IPS DF 4.7 (cell line): ENCODE results near the gene MCM8.

Experiments used
- DNase-seq: peaks from one replicate; pipeline ENCODE4 v3.0.0-alpha.2; 2013; ENCODE audit warnings: low spot score; ENCODE audit errors: extremely low read depth

Gene MCM8

DNA sequence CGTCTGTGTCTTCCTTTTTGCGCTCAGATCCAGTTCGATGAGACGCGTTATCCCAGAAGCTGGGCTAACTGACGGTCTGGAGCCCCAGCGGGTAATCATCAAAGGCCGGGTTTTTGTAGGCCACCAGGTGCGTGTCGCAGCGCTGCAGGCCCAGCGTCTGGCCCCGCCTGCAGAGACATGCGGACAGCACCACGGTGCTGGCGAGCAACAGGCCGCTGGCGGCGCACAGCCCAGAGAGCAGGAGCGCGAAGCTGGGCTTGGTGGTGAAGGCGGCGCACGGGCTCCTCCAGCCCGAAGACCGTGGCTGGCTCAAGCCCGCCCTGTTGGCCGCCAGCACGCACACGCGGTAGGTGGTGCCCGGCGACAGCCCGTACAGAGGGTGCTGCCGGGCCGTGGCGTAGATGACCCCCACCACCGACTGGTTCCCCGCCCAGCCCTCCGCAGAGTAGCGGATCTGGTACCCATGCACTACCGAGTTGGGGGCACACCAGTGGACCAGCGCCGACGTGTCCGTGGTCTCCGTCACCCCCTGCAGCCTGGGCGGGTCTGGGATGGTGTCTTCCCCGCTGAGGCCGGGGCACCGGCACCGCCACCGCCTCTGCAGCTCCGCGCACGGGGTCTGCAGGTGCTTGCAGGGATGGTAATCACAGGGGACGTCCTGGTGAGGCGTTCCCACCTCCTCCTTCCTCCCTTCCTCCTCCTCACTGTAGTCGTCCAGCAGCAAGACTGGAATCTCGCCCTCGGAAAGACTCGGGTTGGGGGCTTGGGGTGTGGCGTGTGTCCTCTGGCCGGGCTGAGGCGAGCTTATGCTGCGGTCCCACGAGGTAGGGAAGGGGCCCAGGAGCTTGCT is 90.7 kb downstream of the MCM8 start:
- no peak for DNase-seq

DNA sequence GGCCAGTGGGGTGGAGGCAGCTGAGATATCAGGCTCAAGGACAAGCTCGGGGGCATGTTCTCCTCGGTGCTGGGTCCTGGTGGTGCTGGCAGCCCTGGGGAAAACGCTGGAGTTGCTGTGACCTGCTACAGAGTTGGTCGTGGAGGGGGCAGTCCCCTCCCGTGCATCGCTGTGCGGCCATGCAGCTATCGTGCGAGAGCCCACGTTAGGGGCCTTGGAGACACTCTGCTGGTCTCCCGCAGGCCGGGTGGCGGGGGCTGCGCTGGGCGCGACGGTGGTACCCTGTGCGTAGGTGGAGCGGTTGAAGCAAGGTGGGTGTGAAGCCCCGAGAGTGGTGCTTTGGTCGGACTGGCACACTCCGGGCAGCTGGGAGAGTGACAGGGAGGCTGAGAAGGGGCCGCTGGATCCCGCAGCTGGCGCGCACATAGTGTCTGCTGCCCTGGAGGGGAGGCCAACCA is 91.4 kb downstream of the MCM8 start:
- no peak for DNase-seq

DNA sequence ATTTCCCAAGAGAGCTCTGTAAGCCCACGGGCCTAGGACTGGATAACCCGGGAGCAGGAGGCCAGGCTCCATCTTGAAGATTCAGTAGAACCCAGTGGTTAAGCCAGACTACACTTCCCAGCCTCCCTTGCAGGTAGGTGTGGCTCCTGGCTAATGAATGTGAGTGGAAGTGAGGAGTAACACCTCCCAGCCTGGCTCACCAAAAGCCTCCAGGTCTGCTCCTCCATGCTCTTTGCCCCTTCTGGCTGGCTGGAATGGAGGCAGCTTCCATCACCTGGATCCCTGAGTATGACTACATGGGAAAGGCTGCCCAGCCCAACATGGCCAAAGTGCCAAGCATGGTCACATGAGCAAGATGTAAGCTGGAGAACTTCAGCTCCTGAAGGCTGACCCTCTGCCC is 93.7 kb downstream of the MCM8 start:
- no peak for DNase-seq

DNA sequence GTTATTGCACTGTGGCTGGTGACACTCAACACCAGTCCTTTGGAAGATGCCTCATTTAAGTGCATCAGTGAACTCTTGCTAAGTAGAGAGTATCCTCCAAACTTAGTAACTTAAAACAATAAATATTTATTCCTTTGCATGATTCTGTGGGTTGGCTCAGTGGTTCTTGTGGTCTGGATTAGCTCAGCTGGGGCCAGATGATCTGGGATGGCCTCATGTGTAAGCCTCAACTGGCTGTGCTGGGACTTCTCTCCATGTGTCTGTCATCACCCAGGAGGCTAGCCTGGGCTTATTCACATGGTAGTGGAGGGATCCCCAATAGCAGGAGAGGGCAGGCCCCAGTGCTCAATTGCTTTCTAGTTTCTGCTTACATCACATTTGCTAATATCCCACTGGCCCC is 95.1 kb downstream of the MCM8 start:
- DNase-seq: no peak

DNA sequence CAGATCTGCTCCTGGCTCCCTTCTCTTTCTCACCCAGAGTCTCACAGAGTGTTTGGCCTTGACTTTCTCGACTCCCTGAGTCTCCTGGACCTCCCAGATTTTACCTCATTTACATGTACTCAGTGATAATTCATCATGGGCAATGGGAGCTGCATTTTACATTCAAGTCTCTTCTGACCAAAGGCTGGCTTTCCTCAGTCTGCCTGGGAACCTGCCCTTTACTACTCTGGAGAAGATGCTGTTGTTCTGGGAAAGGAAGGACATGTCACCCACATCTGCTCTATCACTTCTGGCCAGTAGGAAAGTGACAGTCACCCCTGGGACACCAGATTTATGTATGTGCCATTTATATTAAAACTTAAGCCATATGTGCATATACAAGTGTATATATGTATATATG is 96.0 kb downstream of the MCM8 start:
- no peak for DNase-seq

DNA sequence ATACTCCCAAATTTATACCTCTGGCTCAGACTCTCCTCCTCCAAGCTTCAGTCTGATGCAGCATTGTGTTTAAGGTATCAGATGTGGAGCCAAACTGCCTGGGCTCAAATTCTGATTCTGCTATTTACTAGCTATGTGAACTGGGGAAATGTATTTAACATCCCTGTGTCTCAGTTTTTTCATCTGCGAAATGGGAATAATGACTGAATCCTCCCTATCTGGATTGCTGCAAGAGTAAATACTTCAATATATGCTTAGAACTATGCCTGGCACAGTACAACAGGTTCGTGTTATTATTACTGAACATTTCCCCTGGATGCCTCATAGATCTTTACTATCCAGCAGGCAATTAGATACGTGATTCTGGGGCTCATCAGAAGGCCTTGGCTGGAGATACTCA is 97.9 kb downstream of the MCM8 start:
- DNase-seq: no peak
